WTC11 (cell line): Measurements from ENCODE around the gene CTIF. TPM values are rescaled to one million over a fixed set of nuclear protein-coding genes. Genes with fewer than 3 reads are reported as not detected.

Experiments
- ATAC-seq: fragments of 200-7000 bp; cut with Tn5 transposase; 2 replicates; pipeline ENCODE4 v1.10.0; 2021; ENCODE audit warnings: mild to moderate bottlenecking, moderate library complexity
- CTCF ChIA-PET: fragments of 300-600 bp; sonication (Branson Sonifier 250); formaldehyde crosslinking; loops from one replicate; lab custom pipeline; 2021; ENCODE audit warnings: antibody characterized with exemption; lab: Charles Lee
- POLR2A ChIA-PET: fragments of 350-600 bp; sonication (Branson Sonifier 250); formaldehyde crosslinking; loops from one replicate; lab custom pipeline; 2021; ENCODE audit warnings: antibody characterized with exemption; lab: Charles Lee
- DNase-seq: peaks from one replicate; pipeline ENCODE4 v3.0.0; 2021; ENCODE audit warnings: low spot score
- H3K27ac Mint-ChIP-seq: 2 replicates; pipeline ENCODE4 v1.8.0; 2021; ENCODE audit warnings: mixed read lengths
- H3K27me3 Mint-ChIP-seq: 2 replicates; pipeline ENCODE4 v1.8.0; 2021; ENCODE audit warnings: low read depth, mild to moderate bottlenecking, moderate library complexity, mixed read lengths
- H3K36me3 Mint-ChIP-seq: 2 replicates; pipeline ENCODE4 v1.8.0; 2021; ENCODE audit warnings: mixed read lengths
- H3K4me1 Mint-ChIP-seq: 2 replicates; pipeline ENCODE4 v1.8.0; 2022; ENCODE audit warnings: mixed read lengths
- H3K4me3 Mint-ChIP-seq: 2 replicates; pipeline ENCODE4 v1.8.0; 2021; ENCODE audit warnings: mild to moderate bottlenecking, moderate library complexity, mixed read lengths
- H3K9me3 Mint-ChIP-seq: 2 replicates; pipeline ENCODE4 v1.8.0; 2021; ENCODE audit warnings: mixed read lengths
- AFF4 ChIP-seq: sonication (generic); formaldehyde crosslinking; IDR thresholded peaks from 2 replicates; pipeline ENCODE4 v1.8.1; 2023; ENCODE audit warnings: mild to moderate bottlenecking, missing genetic modification reagents, borderline replicate concordance
- ATF3 ChIP-seq: sonication (generic); formaldehyde crosslinking; conservative IDR thresholded peaks from 2 replicates; pipeline ENCODE4 v1.8.1; 2022; ENCODE audit warnings: mild to moderate bottlenecking, missing genetic modification reagents
- CREM ChIP-seq: sonication (generic); formaldehyde crosslinking; IDR thresholded peaks from 2 replicates; pipeline ENCODE4 v1.8.1; 2022; ENCODE audit warnings: mild to moderate bottlenecking, missing genetic modification reagents, moderate library complexity
- ETV6 ChIP-seq: sonication (generic); formaldehyde crosslinking; IDR thresholded peaks from 2 replicates; pipeline ENCODE4 v1.8.1; 2022; ENCODE audit warnings: mild to moderate bottlenecking, missing genetic modification reagents
- GRHL2 ChIP-seq: fragments of 250-450 bp; sonication (Bioruptor Pico); IDR thresholded peaks from 2 replicates; pipeline ENCODE4 v1.8.0; 2022; ENCODE audit warnings: mild to moderate bottlenecking, moderate library complexity; ENCODE audit not compliant: insufficient replicate concordance, severe bottlenecking
- GTF2I ChIP-seq: fragments of 250-450 bp; sonication (Bioruptor Pico); conservative IDR thresholded peaks from 2 replicates; pipeline ENCODE4 v1.4.0; 2021; ENCODE audit warnings: mild to moderate bottlenecking
- HMGXB4 ChIP-seq: sonication (generic); formaldehyde crosslinking; IDR thresholded peaks from 2 replicates; pipeline ENCODE4 v1.8.1; 2023; ENCODE audit warnings: mild to moderate bottlenecking, moderate library complexity, missing genetic modification reagents
- MYBL2 ChIP-seq: sonication (generic); formaldehyde crosslinking; IDR thresholded peaks from 2 replicates; pipeline ENCODE4 v1.8.1; 2023; ENCODE audit warnings: mild to moderate bottlenecking, moderate library complexity, missing genetic modification reagents
- PREB ChIP-seq: sonication (generic); formaldehyde crosslinking; IDR thresholded peaks from 2 replicates; pipeline ENCODE4 v1.8.1; 2022; ENCODE audit warnings: mild to moderate bottlenecking, missing genetic modification reagents, moderate library complexity, borderline replicate concordance
- SMAD3 ChIP-seq: sonication (generic); formaldehyde crosslinking; IDR thresholded peaks from 2 replicates; pipeline ENCODE4 v1.8.0; 2022; ENCODE audit warnings: missing genetic modification reagents, mild to moderate bottlenecking, borderline replicate concordance
- TP53 ChIP-seq: sonication (generic); formaldehyde crosslinking; IDR thresholded peaks from 2 replicates; pipeline ENCODE4 v1.8.1; 2023; ENCODE audit warnings: mild to moderate bottlenecking, missing genetic modification reagents
- ZNF281 ChIP-seq: sonication (generic); formaldehyde crosslinking; IDR thresholded peaks from 2 replicates; pipeline ENCODE4 v1.8.0; 2023; ENCODE audit warnings: mild to moderate bottlenecking, missing genetic modification reagents
- ZNF416 ChIP-seq: fragments of 250-450 bp; sonication (Bioruptor Pico); IDR thresholded peaks from 2 replicates; pipeline ENCODE4 v1.9.0; 2021; ENCODE audit warnings: mild to moderate bottlenecking, inconsistent platforms
- total RNA-seq: library from RNA; stranded (reverse); gene quantifications from 3 replicates; pipeline ENCODE4 v1.2.3, GENCODE V29; 2021

CTIF gene
- total RNA-seq, 1 experiment from 2014 or later = 28.5 TPM

DNA sequence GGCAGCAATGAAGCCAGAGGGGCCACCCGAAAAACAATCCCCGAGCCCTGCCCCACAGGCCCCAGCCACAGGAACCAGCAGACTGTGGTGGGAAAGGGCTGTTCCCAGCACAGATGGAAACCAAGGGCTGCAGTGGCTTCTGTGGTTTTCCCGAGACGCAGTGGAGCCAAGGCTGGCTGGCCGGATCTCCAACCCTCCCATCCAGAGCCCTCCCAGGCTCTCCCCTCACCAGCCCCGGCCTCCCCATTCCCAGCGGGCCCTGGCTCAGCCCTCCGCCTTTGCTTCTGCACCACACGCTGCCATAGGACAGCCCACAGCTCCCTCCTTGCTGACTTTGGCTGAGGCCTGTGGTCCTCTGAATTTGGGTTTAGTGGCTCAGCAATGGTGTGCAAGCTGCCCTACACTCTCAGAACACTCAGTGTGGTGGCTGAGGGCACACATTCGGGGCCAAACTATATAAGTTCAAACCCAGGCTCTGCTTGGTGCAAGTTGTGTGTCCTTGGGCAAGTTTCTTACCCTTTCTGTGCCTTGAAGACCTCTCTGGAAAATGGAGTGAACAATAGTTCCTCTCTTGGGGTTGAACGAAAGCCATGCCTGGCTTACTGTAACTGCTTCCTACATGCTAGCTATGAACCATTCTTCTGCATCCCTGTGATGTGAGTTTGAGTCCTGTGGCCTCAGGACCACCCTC lies 211.8 kb downstream of the CTIF start:
- TF ChIP-seq GRHL2 (CRISPR knock-in tag) (no peak), MYBL2 (CRISPR knock-in tag) (no peak), ETV6 (CRISPR knock-in tag) (no peak), PREB (no peak), HMGXB4 (CRISPR knock-in tag) (no peak)
- Mint-ChIP-seq H3K4me1 (peaks cover 2% of the 10 kb centered on the region; the same call in 1 of the 2 replicates), H3K27ac (no peak overlapping the region), H3K36me3 (no peaks in the 10 kb centered on the region), H3K27me3 (no peaks in the 10 kb centered on the region), H3K9me3 (no peaks in the 10 kb centered on the region), H3K4me3 (no peak overlapping the region)
- DNase-seq (no peak), ATAC-seq (no peak)
- CTCF ChIA-PET = no interaction called here
- POLR2A ChIA-PET = no interaction called here

DNA sequence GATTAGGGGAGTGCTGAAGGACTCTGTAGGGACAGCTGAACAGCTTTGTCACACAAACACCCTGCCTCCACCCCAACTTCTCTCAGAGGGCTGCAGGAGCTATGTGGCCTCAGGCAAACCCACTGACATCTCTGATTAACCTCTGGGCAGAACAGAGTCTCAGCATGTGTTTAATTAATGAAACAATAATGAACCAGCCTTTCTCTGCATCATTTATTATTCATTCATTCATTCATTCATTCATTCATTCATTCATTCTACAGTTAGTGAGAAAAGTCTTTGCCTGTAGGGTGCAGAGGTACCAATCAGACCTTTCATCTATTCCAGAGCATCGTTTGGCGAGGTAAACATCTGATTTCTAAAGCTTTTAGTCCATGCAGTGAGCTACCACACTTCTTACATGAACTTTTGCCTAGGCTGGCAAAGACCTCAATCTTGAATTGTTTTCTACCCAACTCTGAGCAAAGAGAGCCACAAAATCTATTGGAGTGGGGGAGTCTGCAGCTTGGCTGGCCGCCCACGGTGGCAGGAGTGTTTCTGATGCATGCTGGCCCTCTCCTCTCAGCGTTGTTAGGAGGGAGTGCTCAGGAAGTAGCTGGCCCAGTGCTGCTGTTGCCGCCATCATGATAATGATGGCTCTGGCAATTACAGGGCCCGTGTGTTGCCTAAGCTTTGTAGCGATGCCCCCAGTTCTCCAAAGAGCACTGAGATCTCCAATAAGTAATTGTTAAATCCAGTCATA lies 213.1 kb downstream of the CTIF start:
- CTCF ChIA-PET = interaction anchor here (1.0 to 1.3 kb wide), 2 partner anchors 276 to 291 kb away, joined by 3 read pairs; no protein-coding TSS in a partner anchor
- POLR2A ChIA-PET = no interaction called here
- DNase-seq = no peak
- Mint-ChIP-seq H3K36me3 (no peaks in the 10 kb centered on the region), H3K27ac (no peak overlapping the region), H3K4me1 (peaks cover 2% of the 10 kb centered on the region; the same call in 1 of the 2 replicates), H3K4me3 (no peak overlapping the region), H3K9me3 (no peaks in the 10 kb centered on the region; the same call in 1 of the 2 replicates), H3K27me3 (no peaks in the 10 kb centered on the region)
- ATAC-seq = no peak
- TF ChIP-seq TP53 = no peak
- TF ChIP-seq AFF4 = no peak
- no peak for TF ChIP-seq ZNF281 (CRISPR knock-in tag)
- TF ChIP-seq GTF2I = no peak
- no peak for TF ChIP-seq SMAD3 (CRISPR knock-in tag)
- no peak for TF ChIP-seq ATF3 (CRISPR knock-in tag)
- TF ChIP-seq CREM (CRISPR knock-in tag) = no peak
- no peak for TF ChIP-seq ZNF416 (CRISPR knock-in tag)
